Renal cortex interstitium (tissue), 11 donors: ENCODE results near the gene NBAS. TPM values are rescaled to one million over a fixed set of nuclear protein-coding genes. Genes with fewer than 3 reads are reported as not detected.
A peak's percentile ranks its signal among the peaks of the same experiment; 100 is the strongest.
"Not testable (repeated sequence)": the region's sequence is repeated elsewhere in the genome, so short reads cannot be mapped to it uniquely, and the experiment has no call there.

Experiments
- DNase-seq, 11 donors: peaks; one replicate each; pipeline ENCODE4 v3.0.0-alpha.2; 2013; ENCODE audit warnings: low read depth in 9 of 11, low spot score in 4 of 11; ENCODE audit errors: extremely low read depth in 1 of 11
- polyA plus RNA-seq, 3 donors: library from polyadenylated mRNA; unstranded; fragments of 120-200 nt; gene quantifications; one replicate each; pipeline ENCODE4 v1.2.1, GENCODE V29; 2013; ENCODE audit not compliant: insufficient read length in 3 of 3

NBAS gene
- polyA plus RNA-seq, 3 donors: 59.1 to 68.4 (median 68.3) TPM

GRCh38 chr2:15546297-15547098 lies 14.6 kb downstream of the NBAS start:
- no peak for DNase-seq

- DNase-seq: no peak
Observed at GRCh38 chr2:15544227-15544626, 16.9 kb downstream of the NBAS start.

- no peak for DNase-seq
Observed at GRCh38 chr2:15543541-15543940, 17.6 kb downstream of the NBAS start.

GRCh38 chr2:15543053-15543452 lies 18.1 kb downstream of the NBAS start:
- DNase-seq: no peak

- DNase-seq: not testable (repeated sequence)
Observed at GRCh38 chr2:15542269-15542668, 18.9 kb downstream of the NBAS start.

GRCh38 chr2:15540523-15540922 lies 20.6 kb downstream of the NBAS start:
- DNase-seq: not testable (repeated sequence)

- no peak for DNase-seq
Observed at GRCh38 chr2:15539999-15540398, 21.1 kb downstream of the NBAS start.

- DNase-seq: no peak
Observed at GRCh38 chr2:15538792-15539191, 22.3 kb downstream of the NBAS start.

GRCh38 chr2:15533860-15534480 lies 27.2 kb downstream of the NBAS start:
- DNase-seq: no peak

- no peak for DNase-seq
Observed at GRCh38 chr2:15532996-15533395, 28.1 kb downstream of the NBAS start.

GRCh38 chr2:15531095-15531854 lies 29.9 kb downstream of the NBAS start:
- no peak for DNase-seq

GRCh38 chr2:15527074-15527739 lies 33.9 kb downstream of the NBAS start:
- no peak for DNase-seq

GRCh38 chr2:15521641-15522181 lies 39.4 kb downstream of the NBAS start:
- DNase-seq: peak in 2 of 11 donors; percentile 3 to 7

- no peak for DNase-seq
Observed at GRCh38 chr2:15520346-15520745, 40.8 kb downstream of the NBAS start.

GRCh38 chr2:15518759-15519158 lies 42.4 kb downstream of the NBAS start:
- not testable (repeated sequence) for DNase-seq

GRCh38 chr2:15517793-15518192 lies 43.3 kb downstream of the NBAS start:
- DNase-seq: no peak

GRCh38 chr2:15511686-15512085 lies 49.4 kb downstream of the NBAS start:
- no peak for DNase-seq

- DNase-seq: no peak
Observed at GRCh38 chr2:15510552-15510951, 50.6 kb downstream of the NBAS start.

- no peak for DNase-seq
Observed at GRCh38 chr2:15510131-15510530, 51.0 kb downstream of the NBAS start.
